PC-9 (cell line): ENCODE data around the gene PRCP. TPM values are rescaled to one million over a fixed set of nuclear protein-coding genes. Genes with fewer than 3 reads are reported as not detected.

Source experiments
- BruUV-seq: library from RNA; stranded (reverse); fragments of 400-500 nt; replicated peaks from 2 replicates; lab custom pipeline; 2021; lab: Mats Ljungman, UMichigan
- CTCF ChIA-PET: fragments of 300-600 bp; sonication (Branson Sonifier 250); formaldehyde crosslinking; loops from one replicate; lab custom pipeline; 2022; ENCODE audit warnings: antibody characterized with exemption; lab: Charles Lee
- POLR2A ChIA-PET: fragments of 300-600 bp; sonication (Branson Sonifier 250); formaldehyde crosslinking; loops from one replicate; lab custom pipeline; 2022; ENCODE audit warnings: antibody characterized with exemption; ENCODE audit not compliant: unreplicated experiment; lab: Charles Lee
- DNase-seq, 2 experiments: peaks; one replicate each; pipeline versions ENCODE4 v3.0.0 to v3.0.0-alpha.2; 2015 to 2022; ENCODE audit warnings: mixed read lengths in 1 of 2
- H2AFZ ChIP-seq: fragments of 200-600 bp; sonication (generic); 2 replicates; pipeline ENCODE4 v1.8.1; 2017; ENCODE audit warnings: antibody characterized with exemption
- H3F3A ChIP-seq: fragments of 200-600 bp; sonication (generic); 2 replicates; pipeline ENCODE4 v1.8.1; 2017; ENCODE audit warnings: antibody characterized with exemption, mild to moderate bottlenecking, low read depth; ENCODE audit not compliant: insufficient read depth
- H3K27ac ChIP-seq: fragments of 200-600 bp; sonication (generic); 2 replicates; pipeline ENCODE4 v1.6.1; 2016; ENCODE audit warnings: mixed run types
- H3K27me3 ChIP-seq: fragments of 200-600 bp; sonication (generic); 2 replicates; pipeline ENCODE4 v1.6.1; 2016; ENCODE audit warnings: low read depth, mixed run types; ENCODE audit not compliant: insufficient read depth
- H3K36me3 ChIP-seq: fragments of 200-600 bp; sonication (generic); 2 replicates; pipeline ENCODE4 v1.6.1; 2016; ENCODE audit warnings: low read depth, mixed run types
- H3K4me1 ChIP-seq: fragments of 200-600 bp; sonication (generic); replicated peaks from 2 replicates; pipeline ENCODE4 v1.6.1; 2016; ENCODE audit warnings: mixed run types; ENCODE audit not compliant: insufficient read depth
- H3K4me2 ChIP-seq: fragments of 200-600 bp; sonication (generic); 2 replicates; pipeline ENCODE4 v1.6.1; 2017; ENCODE audit warnings: mixed run types
- H3K4me3 ChIP-seq: fragments of 200-600 bp; sonication (generic); 2 replicates; pipeline ENCODE4 v1.6.1; 2016; ENCODE audit warnings: mixed run types
- H3K79me2 ChIP-seq: fragments of 200-600 bp; sonication (generic); 2 replicates; pipeline ENCODE4 v1.6.1; 2017; ENCODE audit warnings: low read depth, mixed run types
- H3K9me2 ChIP-seq: fragments of 200-600 bp; sonication (generic); 2 replicates; pipeline ENCODE4 v1.8.1; 2017; ENCODE audit warnings: mild to moderate bottlenecking; ENCODE audit not compliant: insufficient read depth
- H3K9me3 ChIP-seq: fragments of 200-600 bp; sonication (generic); 2 replicates; pipeline ENCODE4 v1.8.1; 2016; ENCODE audit warnings: low read depth; ENCODE audit not compliant: insufficient read depth
- H4K20me1 ChIP-seq: fragments of 200-600 bp; sonication (generic); 2 replicates; pipeline ENCODE4 v1.8.1; 2017; ENCODE audit not compliant: insufficient read depth
- CTCF ChIP-seq: fragments of 200-600 bp; sonication (generic); conservative IDR thresholded peaks from 2 replicates; pipeline ENCODE4 v1.6.1; 2017; ENCODE audit warnings: mixed run types, antibody characterized with exemption, mild to moderate bottlenecking, moderate library complexity
- EZH2 ChIP-seq: fragments of 200-600 bp; sonication (generic); IDR thresholded peaks from 2 replicates; pipeline ENCODE4 v1.8.0; 2017; ENCODE audit warnings: antibody characterized with exemption, low read depth
- intact Hi-C: fragments of 100-400 bp; cut with micrococcal nuclease; formaldehyde crosslinking; loops from one replicate; pipeline ENCODE4 v1.10.0; 2022; ENCODE audit not compliant: unreplicated experiment
- total RNA-seq: library from RNA; stranded (reverse); gene quantifications from 2 replicates; pipeline ENCODE4 v1.2.3, GENCODE V29; 2021

PRCP gene
- total RNA-seq, 1 experiment from 2014 or later = 42.7 TPM

- H3K36me3 ChIP-seq = no peaks in the 10 kb centered on the region
- no peaks in the 10 kb centered on the region for H3K27me3 ChIP-seq
- peak overlapping the region; percentile 87 for H3K4me2 ChIP-seq
- H3K27ac ChIP-seq = no peak overlapping the region
- peak overlapping the region; percentile 88 for H3K4me3 ChIP-seq
- no peaks in the 10 kb centered on the region for H4K20me1 ChIP-seq
- peaks cover 38% of the 10 kb centered on the region for H3K79me2 ChIP-seq
- peaks cover 3% of the 10 kb centered on the region; the same call in 1 of the 2 replicates for H3F3A ChIP-seq
- intact Hi-C loops = loop anchor here (1.0 to 2.0 kb wide), 6 partner anchors 33 to 825 kb away; partner anchors contain the start of gene ANKRD42
- DNase-seq = no peak
- CTCF ChIA-PET = interaction anchor here (0.6 to 1.4 kb wide), 3 partner anchors 32 to 909 kb away, joined by 3 to 8 read pairs (median 4); no protein-coding TSS in a partner anchor
- H2AFZ ChIP-seq = peak overlapping the region; percentile 98
- H3K9me3 ChIP-seq = no peaks in the 10 kb centered on the region
- H3K9me2 ChIP-seq = no peaks in the 10 kb centered on the region
- POLR2A ChIA-PET = interaction anchor here (0.6 to 1.0 kb wide), 5 partner anchors 33 to 386 kb away, joined by 3 to 14 read pairs (median 3); partner anchors contain the start of gene CCDC90B
- TF ChIP-seq CTCF (no peak), EZH2 (no peak)
- H3K4me1 ChIP-seq = peaks cover 17% of the 10 kb centered on the region
- no TSS peak for BruUV-seq
Observed at GRCh38 chr11:82899957-82900276, 313 bp downstream of the PRCP start.

GRCh38 chr11:82899186-82899820, 927 bp downstream of the PRCP start:
- Histone ChIP-seq H3K79me2 (peaks cover 33% of the 10 kb centered on the region), H3K4me3 (peak overlapping the region; percentile 88), H3K27ac (no peak overlapping the region), H3K27me3 (no peaks in the 10 kb centered on the region), H3K9me3 (no peaks in the 10 kb centered on the region), H3K4me1 (peaks cover 17% of the 10 kb centered on the region), H4K20me1 (no peaks in the 10 kb centered on the region), H3K4me2 (peak overlapping the region; percentile 87), H3F3A (peaks cover 3% of the 10 kb centered on the region; the same call in 1 of the 2 replicates), H3K36me3 (no peaks in the 10 kb centered on the region), H3K9me2 (no peaks in the 10 kb centered on the region), H2AFZ (peak overlapping the region; percentile 98)
- POLR2A ChIA-PET = no interaction called here
- TSS peak; percentile 63 for BruUV-seq
- DNase-seq = peak in 1 of 2 experiments; percentile 23
- CTCF ChIA-PET = interaction anchor here (0.7 kb wide), 1 partner anchor 206 kb away, joined by 4 read pairs; no protein-coding TSS in a partner anchor
- TF ChIP-seq CTCF (no peak), EZH2 (no peak)
- intact Hi-C loops = no loop called here

- ChIA-PET POLR2A (interaction anchor here (0.7 kb wide), 1 partner anchor 850 kb away, joined by 5 read pairs; no protein-coding TSS in a partner anchor), CTCF (interaction anchor here (0.6 kb wide), 1 partner anchor 30 kb away, joined by 3 read pairs; no protein-coding TSS in a partner anchor)
- TF ChIP-seq EZH2 (no peak), CTCF (no peak)
- peaks cover 17% of the 10 kb centered on the region for H3K4me1 ChIP-seq
- H2AFZ ChIP-seq = no peak overlapping the region
- H3K9me3 ChIP-seq = no peaks in the 10 kb centered on the region
- H3K27ac ChIP-seq = no peak overlapping the region
- H3K27me3 ChIP-seq = no peaks in the 10 kb centered on the region
- peaks cover 3% of the 10 kb centered on the region; the same call in 1 of the 2 replicates for H3F3A ChIP-seq
- H4K20me1 ChIP-seq = no peaks in the 10 kb centered on the region
- DNase-seq = no peak
- intact Hi-C loops = no loop called here
- H3K9me2 ChIP-seq = no peaks in the 10 kb centered on the region
- H3K4me3 ChIP-seq = no peak overlapping the region
- no peaks in the 10 kb centered on the region for H3K36me3 ChIP-seq
- BruUV-seq = no TSS peak
- peaks cover 26% of the 10 kb centered on the region for H3K79me2 ChIP-seq
- H3K4me2 ChIP-seq = no peak overlapping the region
Observed at GRCh38 chr11:82898241-82898640, 2.0 kb downstream of the PRCP start.
